ENCODE data around the gene DLGAP3. TPM values are rescaled to one million over a fixed set of nuclear protein-coding genes. Genes with fewer than 3 reads are reported as not detected.

The DLGAP3 gene
- total and polyA plus RNA-seq, 4 donors = 0.05 to 0.19 (median 0.08) TPM

GRCh38 chr1:34930702-34931071, 1.2 kb upstream of the DLGAP3 start:
- Histone ChIP-seq H3K4me3 (ENCODE audit: low read depth in 1 of 3, low read length in 3 of 3) (no peak overlapping the region), H3K27me3 (ENCODE audit: control insufficient read depth in 4 of 4, insufficient read depth in 4 of 4, low read length in 3 of 4) (peaks cover 0 to 23% (median 5%) of the 10 kb centered on the region in 4 donors), H3K27ac (ENCODE audit: low read depth in 1 of 2, low read length in 2 of 2) (no peak overlapping the region), H3K4me1 (ENCODE audit: control insufficient read depth in 4 of 4, insufficient read depth in 4 of 4, low read length in 3 of 4) (peaks cover 7 to 14% (median 10%) of the 10 kb centered on the region in 4 donors), H3K36me3 (ENCODE audit: control insufficient read depth in 4 of 4, insufficient read depth in 3 of 4, low read depth in 1 of 4, low read length in 3 of 4) (no peaks in the 10 kb centered on the region), H3K9me3 (ENCODE audit: control insufficient read depth in 4 of 4, low read length in 3 of 4) (no peaks in the 10 kb centered on the region), H3K9ac (ENCODE audit: low read depth in 1 of 2, low read length in 2 of 2) (no peak overlapping the region)
- WGBS = 24% methylated on average over 5 of the region's 5 CpGs
- no peak for DNase-seq (ENCODE audit: low spot score)
- TF ChIP-seq GABPA (IDR thresholded peaks at IDR 0.05 in 1 of 2, conservative IDR thresholded peaks at IDR 0.05 in 1 of 2) = no peak
- TF ChIP-seq, protein P1, sequence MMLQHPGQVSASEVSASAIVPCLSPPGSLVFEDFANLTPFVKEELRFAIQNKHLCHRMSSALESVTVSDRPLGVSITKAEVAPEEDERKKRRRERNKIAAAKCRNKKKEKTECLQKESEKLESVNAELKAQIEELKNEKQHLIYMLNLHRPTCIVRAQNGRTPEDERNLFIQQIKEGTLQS (IDR thresholded peaks at IDR 0.05) = no peak
- TF ChIP-seq HNF4G (IDR thresholded peaks at IDR 0.05) = no peak
- TF ChIP-seq NR2F2 (IDR thresholded peaks at IDR 0.05) = no peak
- no peak for TF ChIP-seq ZBTB33 (IDR thresholded peaks at IDR 0.05)
- TF ChIP-seq RXRA (IDR thresholded peaks at IDR 0.05) = no peak
- no peak for TF ChIP-seq FOXA1 (IDR thresholded peaks at IDR 0.05)
- TF ChIP-seq HNF4A (conservative IDR thresholded peaks at IDR 0.05) = no peak
- TF ChIP-seq, protein P2, sequence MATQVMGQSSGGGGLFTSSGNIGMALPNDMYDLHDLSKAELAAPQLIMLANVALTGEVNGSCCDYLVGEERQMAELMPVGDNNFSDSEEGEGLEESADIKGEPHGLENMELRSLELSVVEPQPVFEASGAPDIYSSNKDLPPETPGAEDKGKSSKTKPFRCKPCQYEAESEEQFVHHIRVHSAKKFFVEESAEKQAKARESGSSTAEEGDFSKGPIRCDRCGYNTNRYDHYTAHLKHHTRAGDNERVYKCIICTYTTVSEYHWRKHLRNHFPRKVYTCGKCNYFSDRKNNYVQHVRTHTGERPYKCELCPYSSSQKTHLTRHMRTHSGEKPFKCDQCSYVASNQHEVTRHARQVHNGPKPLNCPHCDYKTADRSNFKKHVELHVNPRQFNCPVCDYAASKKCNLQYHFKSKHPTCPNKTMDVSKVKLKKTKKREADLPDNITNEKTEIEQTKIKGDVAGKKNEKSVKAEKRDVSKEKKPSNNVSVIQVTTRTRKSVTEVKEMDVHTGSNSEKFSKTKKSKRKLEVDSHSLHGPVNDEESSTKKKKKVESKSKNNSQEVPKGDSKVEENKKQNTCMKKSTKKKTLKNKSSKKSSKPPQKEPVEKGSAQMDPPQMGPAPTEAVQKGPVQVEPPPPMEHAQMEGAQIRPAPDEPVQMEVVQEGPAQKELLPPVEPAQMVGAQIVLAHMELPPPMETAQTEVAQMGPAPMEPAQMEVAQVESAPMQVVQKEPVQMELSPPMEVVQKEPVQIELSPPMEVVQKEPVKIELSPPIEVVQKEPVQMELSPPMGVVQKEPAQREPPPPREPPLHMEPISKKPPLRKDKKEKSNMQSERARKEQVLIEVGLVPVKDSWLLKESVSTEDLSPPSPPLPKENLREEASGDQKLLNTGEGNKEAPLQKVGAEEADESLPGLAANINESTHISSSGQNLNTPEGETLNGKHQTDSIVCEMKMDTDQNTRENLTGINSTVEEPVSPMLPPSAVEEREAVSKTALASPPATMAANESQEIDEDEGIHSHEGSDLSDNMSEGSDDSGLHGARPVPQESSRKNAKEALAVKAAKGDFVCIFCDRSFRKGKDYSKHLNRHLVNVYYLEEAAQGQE (IDR thresholded peaks at IDR 0.05) = no peak

- H3K27ac ChIP-seq (ENCODE audit: low read depth in 1 of 2, low read length in 2 of 2) = no peak overlapping the region
- no peaks in the 10 kb centered on the region for H3K36me3 ChIP-seq (ENCODE audit: control insufficient read depth in 4 of 4, insufficient read depth in 3 of 4, low read depth in 1 of 4, low read length in 3 of 4)
- WGBS = 5% methylated on average over 61 of the region's 61 CpGs
- peaks cover 0 to 24% (median 5%) of the 10 kb centered on the region in 4 donors for H3K27me3 ChIP-seq (ENCODE audit: control insufficient read depth in 4 of 4, insufficient read depth in 4 of 4, low read length in 3 of 4)
- peaks cover 7 to 14% (median 10%) of the 10 kb centered on the region in 4 donors for H3K4me1 ChIP-seq (ENCODE audit: control insufficient read depth in 4 of 4, insufficient read depth in 4 of 4, low read length in 3 of 4)
- TF ChIP-seq, protein P3, sequence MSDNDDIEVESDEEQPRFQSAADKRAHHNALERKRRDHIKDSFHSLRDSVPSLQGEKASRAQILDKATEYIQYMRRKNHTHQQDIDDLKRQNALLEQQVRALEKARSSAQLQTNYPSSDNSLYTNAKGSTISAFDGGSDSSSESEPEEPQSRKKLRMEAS (IDR thresholded peaks at IDR 0.05) = no peak
- TF ChIP-seq, protein P1 (IDR thresholded peaks at IDR 0.05) = no peak
- no peak for TF ChIP-seq RAD21 (IDR thresholded peaks at IDR 0.05)
- no peak for TF ChIP-seq FOXA2 (IDR thresholded peaks at IDR 0.05)
- TF ChIP-seq, protein P2 (IDR thresholded peaks at IDR 0.05) = no peak
- H3K9me3 ChIP-seq (ENCODE audit: control insufficient read depth in 4 of 4, low read length in 3 of 4) = no peaks in the 10 kb centered on the region
- no peak overlapping the region for H3K9ac ChIP-seq (ENCODE audit: low read depth in 1 of 2, low read length in 2 of 2)
- no peak for DNase-seq (ENCODE audit: low spot score)
- peak overlapping the region in 1 of 3 donors; percentile 67 for H3K4me3 ChIP-seq (ENCODE audit: low read depth in 1 of 3, low read length in 3 of 3)
Observed at GRCh38 chr1:34929853-34930701, 627 bp upstream of the DLGAP3 start.

Data from liver (tissue), 9 donors.